DND-41 (cell line): ENCODE measurements around the gene NT5M.

ENCODE experiments used
- EZH2 ChIP-seq: IDR thresholded peaks from 3 replicates; pipeline ENCODE4 v1.6.1; 2012; ENCODE audit warnings: borderline replicate concordance, low read depth, mild to moderate bottlenecking, moderate library complexity, low read length, inconsistent platforms; ENCODE audit not compliant: severe bottlenecking
- TF ChIP-seq, protein P1 (sequence below): IDR thresholded peaks from 2 replicates; pipeline ENCODE4 v1.5.1; 2012; ENCODE audit warnings: borderline replicate concordance, low read length, moderate library complexity, mild to moderate bottlenecking; ENCODE audit not compliant: poor library complexity, severe bottlenecking; ENCODE audit errors: extremely low read depth

DNA sequence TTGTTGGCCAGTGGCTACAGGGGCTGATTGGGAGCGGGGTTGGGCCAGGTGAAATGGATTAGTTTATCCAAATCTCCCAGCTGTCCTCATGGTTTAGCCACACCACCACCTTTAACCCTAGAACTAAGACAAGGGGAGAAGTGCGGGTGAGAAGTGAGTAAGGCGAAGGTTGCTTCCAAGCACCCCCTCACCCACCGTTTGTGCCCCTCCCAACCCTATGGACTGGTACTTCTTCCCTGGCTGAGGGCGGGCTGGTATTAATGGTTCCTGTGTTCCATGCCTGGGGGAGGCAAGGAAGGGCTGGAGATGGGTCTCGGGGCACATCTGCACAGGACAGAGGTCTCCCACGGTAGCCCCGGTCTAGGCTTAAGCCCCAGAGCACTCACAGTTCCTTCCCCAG, 25.1 kb downstream of the NT5M start:
- TF ChIP-seq, protein P1, sequence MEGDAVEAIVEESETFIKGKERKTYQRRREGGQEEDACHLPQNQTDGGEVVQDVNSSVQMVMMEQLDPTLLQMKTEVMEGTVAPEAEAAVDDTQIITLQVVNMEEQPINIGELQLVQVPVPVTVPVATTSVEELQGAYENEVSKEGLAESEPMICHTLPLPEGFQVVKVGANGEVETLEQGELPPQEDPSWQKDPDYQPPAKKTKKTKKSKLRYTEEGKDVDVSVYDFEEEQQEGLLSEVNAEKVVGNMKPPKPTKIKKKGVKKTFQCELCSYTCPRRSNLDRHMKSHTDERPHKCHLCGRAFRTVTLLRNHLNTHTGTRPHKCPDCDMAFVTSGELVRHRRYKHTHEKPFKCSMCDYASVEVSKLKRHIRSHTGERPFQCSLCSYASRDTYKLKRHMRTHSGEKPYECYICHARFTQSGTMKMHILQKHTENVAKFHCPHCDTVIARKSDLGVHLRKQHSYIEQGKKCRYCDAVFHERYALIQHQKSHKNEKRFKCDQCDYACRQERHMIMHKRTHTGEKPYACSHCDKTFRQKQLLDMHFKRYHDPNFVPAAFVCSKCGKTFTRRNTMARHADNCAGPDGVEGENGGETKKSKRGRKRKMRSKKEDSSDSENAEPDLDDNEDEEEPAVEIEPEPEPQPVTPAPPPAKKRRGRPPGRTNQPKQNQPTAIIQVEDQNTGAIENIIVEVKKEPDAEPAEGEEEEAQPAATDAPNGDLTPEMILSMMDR: no peak
- no peak for TF ChIP-seq EZH2
